ENCODE measurements around the gene SPATS2. TPM values are rescaled to one million over a fixed set of nuclear protein-coding genes. Genes with fewer than 3 reads are reported as not detected.

SPATS2 gene
- total RNA-seq, 1 donor from 2014 or later: 17.9 TPM

GRCh38 chr12:49476091-49476490, 108.8 kb downstream of the SPATS2 start:
- Mint-ChIP-seq H3K27ac (no peak overlapping the region), H3K4me3 (ENCODE audit: low read depth) (no peak overlapping the region), H3K9me3 (no peaks in the 10 kb centered on the region), H3K27me3 (ENCODE audit: low read depth) (no peaks in the 10 kb centered on the region), H3K36me3 (ENCODE audit: low read depth) (no peaks in the 10 kb centered on the region), H3K4me1 (ENCODE audit: low read depth) (peaks cover 3% of the 10 kb centered on the region)
- intact Hi-C loops (cut with micrococcal nuclease): no loop called here
- no peak for DNase-seq (ENCODE audit: low spot score)

- Mint-ChIP-seq H3K9me3 (no peaks in the 10 kb centered on the region), H3K27ac (no peak overlapping the region), H3K27me3 (ENCODE audit: low read depth) (no peaks in the 10 kb centered on the region), H3K4me1 (ENCODE audit: low read depth) (peaks cover 15% of the 10 kb centered on the region), H3K36me3 (ENCODE audit: low read depth) (no peaks in the 10 kb centered on the region), H3K4me3 (ENCODE audit: low read depth) (no peak overlapping the region)
- no peak for DNase-seq (ENCODE audit: low spot score)
- intact Hi-C loops (cut with micrococcal nuclease): no loop called here
Measured at GRCh38 chr12:49478949-49479664, 111.8 kb downstream of the SPATS2 start.

- intact Hi-C loops (cut with micrococcal nuclease): no loop called here
- Mint-ChIP-seq H3K27ac (no peak overlapping the region), H3K9me3 (no peaks in the 10 kb centered on the region), H3K4me3 (ENCODE audit: low read depth) (no peak overlapping the region), H3K4me1 (ENCODE audit: low read depth) (peaks cover 14% of the 10 kb centered on the region), H3K27me3 (ENCODE audit: low read depth) (no peaks in the 10 kb centered on the region), H3K36me3 (ENCODE audit: low read depth) (no peaks in the 10 kb centered on the region)
- no peak for DNase-seq (ENCODE audit: low spot score)
Measured at GRCh38 chr12:49482095-49483051, 115.1 kb downstream of the SPATS2 start.

GRCh38 chr12:49483619-49484018, 116.4 kb downstream of the SPATS2 start:
- intact Hi-C loops (cut with micrococcal nuclease): no loop called here
- Mint-ChIP-seq H3K4me1 (ENCODE audit: low read depth) (peaks cover 14% of the 10 kb centered on the region), H3K36me3 (ENCODE audit: low read depth) (no peaks in the 10 kb centered on the region), H3K4me3 (ENCODE audit: low read depth) (no peak overlapping the region), H3K27ac (no peak overlapping the region), H3K9me3 (no peaks in the 10 kb centered on the region), H3K27me3 (ENCODE audit: low read depth) (no peaks in the 10 kb centered on the region)
- DNase-seq (ENCODE audit: low spot score): no peak

GRCh38 chr12:49487605-49488004, 120.3 kb downstream of the SPATS2 start:
- no peak for DNase-seq (ENCODE audit: low spot score)
- Mint-ChIP-seq H3K9me3 (no peaks in the 10 kb centered on the region), H3K4me3 (ENCODE audit: low read depth) (no peak overlapping the region), H3K4me1 (ENCODE audit: low read depth) (peaks cover 14% of the 10 kb centered on the region), H3K27ac (no peak overlapping the region), H3K27me3 (ENCODE audit: low read depth) (no peaks in the 10 kb centered on the region), H3K36me3 (ENCODE audit: low read depth) (no peaks in the 10 kb centered on the region)
- intact Hi-C loops (cut with micrococcal nuclease): no loop called here

- Mint-ChIP-seq H3K36me3 (ENCODE audit: low read depth) (no peaks in the 10 kb centered on the region), H3K9me3 (no peaks in the 10 kb centered on the region), H3K4me3 (ENCODE audit: low read depth) (no peak overlapping the region), H3K27me3 (ENCODE audit: low read depth) (no peaks in the 10 kb centered on the region), H3K27ac (no peak overlapping the region), H3K4me1 (ENCODE audit: low read depth) (peaks cover 2% of the 10 kb centered on the region)
- no peak for DNase-seq (ENCODE audit: low spot score)
- intact Hi-C loops (cut with micrococcal nuclease): no loop called here
Measured at GRCh38 chr12:49489154-49489553, 121.9 kb downstream of the SPATS2 start.

- intact Hi-C loops (cut with micrococcal nuclease): no loop called here
- Mint-ChIP-seq H3K4me1 (ENCODE audit: low read depth) (no peaks in the 10 kb centered on the region), H3K27me3 (ENCODE audit: low read depth) (no peaks in the 10 kb centered on the region), H3K4me3 (ENCODE audit: low read depth) (no peak overlapping the region), H3K9me3 (no peaks in the 10 kb centered on the region), H3K36me3 (ENCODE audit: low read depth) (no peaks in the 10 kb centered on the region), H3K27ac (no peak overlapping the region)
- DNase-seq (ENCODE audit: low spot score): no peak
Measured at GRCh38 chr12:49489720-49490119, 122.5 kb downstream of the SPATS2 start.

GRCh38 chr12:49491823-49492222, 124.6 kb downstream of the SPATS2 start:
- H3K27ac Mint-ChIP-seq: no peak overlapping the region
- H3K36me3 Mint-ChIP-seq (ENCODE audit: low read depth): peaks cover 4% of the 10 kb centered on the region
- intact Hi-C loops (cut with micrococcal nuclease): no loop called here
- no peak for DNase-seq (ENCODE audit: low spot score)
- no peaks in the 10 kb centered on the region for H3K27me3 Mint-ChIP-seq (ENCODE audit: low read depth)
- no peaks in the 10 kb centered on the region for H3K4me1 Mint-ChIP-seq (ENCODE audit: low read depth)
- no peak overlapping the region for H3K4me3 Mint-ChIP-seq (ENCODE audit: low read depth)
- no peaks in the 10 kb centered on the region for H3K9me3 Mint-ChIP-seq

- Mint-ChIP-seq H3K4me3 (ENCODE audit: low read depth) (no peak overlapping the region), H3K27me3 (ENCODE audit: low read depth) (no peaks in the 10 kb centered on the region), H3K36me3 (ENCODE audit: low read depth) (peaks cover 4% of the 10 kb centered on the region), H3K27ac (no peak overlapping the region), H3K9me3 (no peaks in the 10 kb centered on the region), H3K4me1 (ENCODE audit: low read depth) (no peaks in the 10 kb centered on the region)
- intact Hi-C loops (cut with micrococcal nuclease): no loop called here
- no peak for DNase-seq (ENCODE audit: low spot score)
Measured at GRCh38 chr12:49493900-49494299, 126.6 kb downstream of the SPATS2 start.

GRCh38 chr12:49496417-49497360, 129.4 kb downstream of the SPATS2 start:
- H3K9me3 Mint-ChIP-seq: no peaks in the 10 kb centered on the region
- H3K27me3 Mint-ChIP-seq (ENCODE audit: low read depth): no peaks in the 10 kb centered on the region
- no peak for DNase-seq (ENCODE audit: low spot score)
- peaks cover 8% of the 10 kb centered on the region for H3K36me3 Mint-ChIP-seq (ENCODE audit: low read depth)
- H3K27ac Mint-ChIP-seq: no peak overlapping the region
- no peaks in the 10 kb centered on the region for H3K4me1 Mint-ChIP-seq (ENCODE audit: low read depth)
- intact Hi-C loops (cut with micrococcal nuclease): no loop called here
- no peak overlapping the region for H3K4me3 Mint-ChIP-seq (ENCODE audit: low read depth)

- H3K4me3 Mint-ChIP-seq (ENCODE audit: low read depth): no peak overlapping the region
- H3K27me3 Mint-ChIP-seq (ENCODE audit: low read depth): no peaks in the 10 kb centered on the region
- peak overlapping the region; percentile 12 for H3K27ac Mint-ChIP-seq
- H3K9me3 Mint-ChIP-seq: no peaks in the 10 kb centered on the region
- peaks cover 7% of the 10 kb centered on the region for H3K36me3 Mint-ChIP-seq (ENCODE audit: low read depth)
- peaks cover 5% of the 10 kb centered on the region for H3K4me1 Mint-ChIP-seq (ENCODE audit: low read depth)
- intact Hi-C loops (cut with micrococcal nuclease): no loop called here
- no peak for DNase-seq (ENCODE audit: low spot score)
Measured at GRCh38 chr12:49501895-49502294, 134.6 kb downstream of the SPATS2 start.

GRCh38 chr12:49502590-49502989, 135.3 kb downstream of the SPATS2 start:
- Mint-ChIP-seq H3K4me1 (ENCODE audit: low read depth) (peaks cover 5% of the 10 kb centered on the region), H3K36me3 (ENCODE audit: low read depth) (peaks cover 7% of the 10 kb centered on the region), H3K27ac (no peak overlapping the region), H3K27me3 (ENCODE audit: low read depth) (no peaks in the 10 kb centered on the region), H3K4me3 (ENCODE audit: low read depth) (no peak overlapping the region), H3K9me3 (no peaks in the 10 kb centered on the region)
- intact Hi-C loops (cut with micrococcal nuclease): no loop called here
- no peak for DNase-seq (ENCODE audit: low spot score)
